K562 (cell line): ENCODE results near the gene PJA1. TPM values are rescaled to one million over a fixed set of nuclear protein-coding genes. Genes with fewer than 3 reads are reported as not detected.

Source experiments
- ATAC-seq: fragments of 200-7000 bp; cut with Tn5 transposase; 3 replicates; pipeline ENCODE4 v1.9.1; 2020; ENCODE audit warnings: moderate library complexity
- BruUV-seq: library from RNA; stranded (reverse); fragments of 400-500 nt; replicated peaks from 2 replicates; lab custom pipeline; 2021; lab: Mats Ljungman, UMichigan
- CTCF ChIA-PET: fragments of 300-600 bp; formaldehyde crosslinking; extraction: SDS; loops from one replicate; lab custom pipeline; 2021; ENCODE audit warnings: low intra/inter-chr PET ratio; lab: Yijun Ruan, JAX
- POLR2A ChIA-PET: fragments of 300-600, 350-650 bp; sonication (Branson Sonifier 250); formaldehyde crosslinking; extraction: SDS; loops from one replicate; lab custom pipeline; 2021; ENCODE audit warnings: antibody characterized with exemption, inconsistent platforms; lab: Yijun Ruan, JAX
- DNase-seq, 4 experiments: peaks; one replicate each; pipeline versions ENCODE4 v3.0.0 to v3.0.0-alpha.2; 2011 to 2018; ENCODE audit warnings: low spot score in 3 of 4, mixed read lengths in 3 of 4; ENCODE audit errors: extremely low read depth in 1 of 4
- FAIRE-seq: peaks from 2 replicates; lab custom pipeline; 2011; peaks lifted over from hg19 to GRCh38; lab: Jason Lieb, UNC
- H2AFZ ChIP-seq: 2 replicates; pipeline ENCODE4 v1.6.0; 2011; ENCODE audit warnings: low read depth, low read length, control low read depth, inconsistent platforms
- H3K27ac ChIP-seq: fragments of 200-600 bp; 3 replicates; pipeline ENCODE4 v1.8.0; 2011; ENCODE audit warnings: low read depth, mild to moderate bottlenecking, control low read depth, inconsistent platforms, low read length, moderate library complexity, mixed read lengths; ENCODE audit errors: extremely low read depth
- H3K27me3 ChIP-seq, 2 experiments: fragments of 300-600 bp in 1 of 2; 2 replicates in 1 of 2; 3 replicates in 1 of 2; pipeline versions ENCODE4 v1.6.0 to v1.8.0; 2011; ENCODE audit warnings: inconsistent platforms in 2 of 2, low read length in 2 of 2, mild to moderate bottlenecking in 1 of 2, mixed read lengths in 1 of 2, moderate library complexity in 1 of 2; ENCODE audit not compliant: control insufficient read depth in 2 of 2, insufficient read depth in 2 of 2
- H3K36me3 ChIP-seq: fragments of 300-600 bp; 3 replicates; pipeline ENCODE4 v1.8.0; 2011; ENCODE audit warnings: mild to moderate bottlenecking, low read length, inconsistent platforms; ENCODE audit not compliant: control insufficient read depth, insufficient read depth
- H3K4me1 ChIP-seq, 2 experiments: fragments of 200-600 bp in 1 of 2; replicated peaks in 1 of 2; 2 replicates in 1 of 2; 3 replicates in 1 of 2; pipeline versions ENCODE4 v1.5.1 to v1.8.0; 2011; ENCODE audit warnings: inconsistent platforms in 2 of 2, low read length in 2 of 2, mild to moderate bottlenecking in 1 of 2, mixed read lengths in 1 of 2, moderate library complexity in 1 of 2; ENCODE audit not compliant: control insufficient read depth in 2 of 2, insufficient read depth in 2 of 2
- H3K4me2 ChIP-seq: 2 replicates; pipeline ENCODE4 v1.6.1; 2011; ENCODE audit warnings: low read length, control low read depth, inconsistent platforms, mixed read lengths; ENCODE audit not compliant: insufficient read depth
- H3K4me3 ChIP-seq: fragments of 200-600 bp; sonication (generic), shearing (Covaris generic); 2 replicates; pipeline ENCODE4 v1.5.1; 2016; ENCODE audit warnings: control low read depth, inconsistent platforms
- H3K79me2 ChIP-seq: fragments of 200-600 bp; 3 replicates; pipeline ENCODE4 v1.8.0; 2011; ENCODE audit warnings: low read length, inconsistent platforms; ENCODE audit not compliant: control insufficient read depth, insufficient read depth
- H3K9ac ChIP-seq, 2 experiments: 2 replicates each; pipeline versions ENCODE4 v1.6.0 to v1.6.1; 2011; ENCODE audit warnings: low read depth in 2 of 2, low read length in 2 of 2, control low read depth in 1 of 2, inconsistent platforms in 1 of 2, mild to moderate bottlenecking in 1 of 2, mixed read lengths in 1 of 2; ENCODE audit not compliant: insufficient read depth in 1 of 2
- H3K9me1 ChIP-seq: one replicate; pipeline ENCODE4 v1.6.0; 2011; ENCODE audit warnings: inconsistent platforms, mild to moderate bottlenecking, low read length, moderate library complexity; ENCODE audit not compliant: control insufficient read depth, insufficient read depth
- H3K9me3 ChIP-seq: replicated peaks from 2 replicates; pipeline ENCODE4 v1.5.1; 2011; ENCODE audit warnings: low read depth, low read length, inconsistent platforms; ENCODE audit not compliant: control insufficient read depth, insufficient read depth
- H4K20me1 ChIP-seq: replicated peaks from 2 replicates; pipeline ENCODE4 v1.6.1; 2011; ENCODE audit warnings: low read length, inconsistent platforms, mixed read lengths; ENCODE audit not compliant: control insufficient read depth, insufficient read depth
- CCAR2 ChIP-seq: fragments of 200-400 bp; formaldehyde crosslinking; IDR thresholded peaks from 2 replicates; pipeline ENCODE4 v1.6.1; 2017; ENCODE audit warnings: mild to moderate bottlenecking, low read depth, low read length
- GABPA ChIP-seq: fragments of 200-800 bp; sonication (Bioruptor generic); conservative IDR thresholded peaks from 2 replicates; pipeline ENCODE4 v1.6.1; 2016; ENCODE audit warnings: low read depth, missing genetic modification characterization, missing compliant biosample characterization
- HDAC3 ChIP-seq: fragments of 450-650 bp; IDR thresholded peaks from 2 replicates; pipeline ENCODE4 v1.6.1; 2018; ENCODE audit warnings: borderline replicate concordance, mild to moderate bottlenecking, moderate library complexity; ENCODE audit not compliant: partially characterized antibody
- KDM4B ChIP-seq, 2 experiments: fragments of 450-650 bp in 1 of 2; sonication (generic) in 1 of 2; IDR thresholded peaks; 2 replicates each; pipeline ENCODE4 v1.6.1; 2016 to 2017; ENCODE audit warnings: borderline replicate concordance in 2 of 2, antibody characterized with exemption in 1 of 2, low read depth in 1 of 2, mild to moderate bottlenecking in 1 of 2
- NCOA2 ChIP-seq, 2 experiments: fragments of 450-650 bp; IDR thresholded peaks; 2 replicates each; pipeline ENCODE4 v1.6.1; 2018; ENCODE audit warnings: mild to moderate bottlenecking in 2 of 2, moderate library complexity in 1 of 2; ENCODE audit not compliant: partially characterized antibody in 2 of 2
- NELFE ChIP-seq: IDR thresholded peaks from 2 replicates; pipeline ENCODE4 v1.6.1; 2011; ENCODE audit warnings: mild to moderate bottlenecking; ENCODE audit not compliant: insufficient read depth, insufficient read length
- ZNF586 ChIP-seq: fragments of 450-650 bp; formaldehyde crosslinking; conservative IDR thresholded peaks from 2 replicates; pipeline ENCODE4 v1.4.0; 2020; ENCODE audit warnings: mild to moderate bottlenecking, moderate library complexity
- WGBS: fragments of 100-300 bp; shearing (Covaris generic); methylation state at CpG from one replicate; pipeline ENCODE4 v1.1.6; 2016; ENCODE audit warnings: low coverage, mixed read lengths; ENCODE audit not compliant: insufficient coverage; ENCODE audit errors: missing lambda C conversion rate; 5-methylcytosine and 5-hydroxymethylcytosine counted together
- in situ Hi-C: fragments of 300-500 bp; cut with MboI; formaldehyde crosslinking; loops from 4 replicates; pipeline ENCODE4 v1.15.0; 2018; ENCODE audit warnings: inconsistent platforms, mixed read lengths
- intact Hi-C: fragments of 100-400 bp; cut with micrococcal nuclease; formaldehyde crosslinking; loops from 2 replicates; pipeline ENCODE4 v1.14.2; 2022
- polyA plus RNA-seq, 8 experiments: library from polyadenylated mRNA; depleted of rRNA in 4 of 8; stranded (reverse) in 5 of 8; unstranded in 3 of 8; fragments of >200 nt; fragmentation: Nextera tagmentation in 2 of 8; fragmentation: Illumina TruSeq in 1 of 8; extraction: Ambion mirVana in 2 of 8; extraction: Trizol in 1 of 8; gene quantifications; 2 replicates each; pipeline versions ENCODE4 v1.2.1 to v1.2.3, GENCODE V29; 2011 to 2014; ENCODE audit warnings: inconsistent platforms in 1 of 8, missing spikeins in 1 of 8
- total RNA-seq, 7 experiments: library from RNA; depleted of rRNA in 6 of 7; stranded (reverse); fragments of >200 nt in 6 of 7; fragmentation: Illumina TruSeq in 2 of 7; extraction: Trizol in 2 of 7; gene quantifications; 2 replicates each; pipeline versions ENCODE4 v1.2.1 to v1.2.3, GENCODE V29; 2011 to 2021; ENCODE audit warnings: low replicate concordance in 1 of 7

The PJA1 gene
- total and polyA plus RNA-seq, 9 of the 15 experiments (the other 6 are each of a cell fraction or from before 2014, with no cell fraction given): 1.6 to 6.0 (median 4.0) TPM

DNA sequence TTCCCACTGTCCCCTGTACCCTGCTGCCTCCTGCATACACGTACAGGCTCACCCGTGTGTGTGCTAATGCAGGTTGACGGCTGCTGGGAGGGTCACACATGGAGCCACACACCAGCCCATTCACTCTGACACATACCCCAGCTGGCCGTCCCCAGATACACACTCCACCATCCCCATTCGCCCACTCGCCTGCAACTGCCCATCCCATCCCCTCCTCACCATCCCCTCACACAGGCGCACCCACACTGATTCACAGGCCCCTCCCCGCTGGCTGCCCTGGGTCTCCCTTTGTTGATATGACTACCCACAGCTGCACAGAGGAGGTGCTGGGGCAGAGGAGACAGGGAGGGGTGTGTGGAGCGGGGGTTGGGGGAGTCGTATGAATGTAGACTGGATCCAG, 25.7 kb downstream of the PJA1 start (continued):
- TF ChIP-seq GABPA (tag): no peak
- TF ChIP-seq KDM4B (IDR thresholded peaks at IDR 0.05; ENCODE audit: borderline replicate concordance in 2 of 2, low read depth in 1 of 2): no peak

DNA sequence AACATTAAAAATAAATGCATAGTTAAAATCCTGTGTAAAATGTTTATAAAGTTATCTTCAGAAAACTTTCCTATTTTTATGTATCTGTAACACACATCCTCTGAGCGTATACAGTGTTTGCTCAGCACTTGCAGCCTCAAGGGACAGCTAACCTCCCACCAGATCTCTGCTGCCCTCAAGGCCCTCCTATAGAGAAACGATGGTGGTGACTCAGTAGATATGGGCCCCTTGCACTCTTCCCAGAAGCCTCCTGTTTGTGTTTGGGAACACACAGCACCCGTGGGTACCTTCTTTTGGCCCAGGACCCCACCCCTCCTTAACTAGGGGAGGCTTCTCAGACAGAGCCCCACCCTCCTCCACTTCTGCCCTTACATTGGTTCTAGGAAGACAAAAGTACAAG, 26.7 kb downstream of the PJA1 start:
- Histone ChIP-seq H3K4me1 (peaks cover 0 to 9% of the 10 kb centered on the region in 2 experiments; a peak in 2 of 5 replicates), H2AFZ (no peak overlapping the region), H3K4me3 (no peak overlapping the region), H3K36me3 (no peaks in the 10 kb centered on the region), H3K9me1 (no peaks in the 10 kb centered on the region), H3K4me2 (no peak overlapping the region), H4K20me1 (0 out of 2 replicates have a peak, but pooled peaks cover 3% of the 10 kb centered on the region), H3K27ac (no peak overlapping the region), H3K79me2 (no peaks in the 10 kb centered on the region), H3K9ac (no peak overlapping the region), H3K27me3 (peaks cover 0 to 12% of the 10 kb centered on the region in 2 experiments; a peak in 2 of 5 replicates), H3K9me3 (no peaks in the 10 kb centered on the region)
- intact Hi-C loops (no loop called here), in situ Hi-C loops (no loop called here)
- CTCF ChIA-PET: no interaction called here
- TF ChIP-seq NCOA2 (IDR thresholded peaks at IDR 0.05; ENCODE audit: partially characterized antibody in 2 of 2): no peak
- no peak for TF ChIP-seq NELFE
- no peak for TF ChIP-seq ZNF586 (CRISPR knock-in tag)
- TF ChIP-seq HDAC3: no peak
- no peak for TF ChIP-seq CCAR2
- POLR2A ChIA-PET: interaction anchor here (1.3 kb wide), 1 partner anchor 11 kb away, joined by 3 read pairs; no protein-coding TSS in a partner anchor
- FAIRE-seq: no peak
- no peak for ATAC-seq
- 4% methylated on average over 2 of the region's 3 CpGs for WGBS
- DNase-seq: no peak
- no TSS peak for BruUV-seq
